Measurements from ENCODE around the gene DEXI. TPM values are rescaled to one million over a fixed set of nuclear protein-coding genes. Genes with fewer than 3 reads are reported as not detected.

The DEXI gene
- polyA plus RNA-seq, 3 donors, result 4.9 to 10.8 (median 6.8) TPM

- TF ChIP-seq, protein P1, sequence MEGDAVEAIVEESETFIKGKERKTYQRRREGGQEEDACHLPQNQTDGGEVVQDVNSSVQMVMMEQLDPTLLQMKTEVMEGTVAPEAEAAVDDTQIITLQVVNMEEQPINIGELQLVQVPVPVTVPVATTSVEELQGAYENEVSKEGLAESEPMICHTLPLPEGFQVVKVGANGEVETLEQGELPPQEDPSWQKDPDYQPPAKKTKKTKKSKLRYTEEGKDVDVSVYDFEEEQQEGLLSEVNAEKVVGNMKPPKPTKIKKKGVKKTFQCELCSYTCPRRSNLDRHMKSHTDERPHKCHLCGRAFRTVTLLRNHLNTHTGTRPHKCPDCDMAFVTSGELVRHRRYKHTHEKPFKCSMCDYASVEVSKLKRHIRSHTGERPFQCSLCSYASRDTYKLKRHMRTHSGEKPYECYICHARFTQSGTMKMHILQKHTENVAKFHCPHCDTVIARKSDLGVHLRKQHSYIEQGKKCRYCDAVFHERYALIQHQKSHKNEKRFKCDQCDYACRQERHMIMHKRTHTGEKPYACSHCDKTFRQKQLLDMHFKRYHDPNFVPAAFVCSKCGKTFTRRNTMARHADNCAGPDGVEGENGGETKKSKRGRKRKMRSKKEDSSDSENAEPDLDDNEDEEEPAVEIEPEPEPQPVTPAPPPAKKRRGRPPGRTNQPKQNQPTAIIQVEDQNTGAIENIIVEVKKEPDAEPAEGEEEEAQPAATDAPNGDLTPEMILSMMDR (IDR thresholded peaks at IDR 0.05), result no peak
- Histone ChIP-seq H3K27ac (ENCODE audit: low read depth in 1 of 2, low read length in 2 of 2) (no peak overlapping the region), H3K9ac (ENCODE audit: insufficient read depth, low read length, poor library complexity, severe bottlenecking) (no peak overlapping the region), H3K36me3 (replicated peaks in 1 of 2; ENCODE audit: control insufficient read depth in 1 of 2, insufficient read depth in 2 of 2, low read length in 2 of 2) (peaks cover 97 to 100% of the 10 kb centered on the region in 2 donors), H2AFZ (ENCODE audit: insufficient read depth, low read depth, low read length, poor library complexity, severe bottlenecking) (no peak overlapping the region), H3K9me3 (replicated peaks in 1 of 2; ENCODE audit: control insufficient read depth in 1 of 2, insufficient read depth in 1 of 2, low read length in 2 of 2) (no peaks in the 10 kb centered on the region), H3K27me3 (ENCODE audit: control insufficient read depth in 2 of 2, insufficient read depth in 2 of 2, low read length in 2 of 2) (no peaks in the 10 kb centered on the region), H4K20me1 (ENCODE audit: insufficient read depth, low read length) (peaks cover 96% of the 10 kb centered on the region), H3K4me1 (ENCODE audit: control insufficient read depth in 1 of 2, insufficient read depth in 2 of 2, low read length in 2 of 2) (peaks cover 9 to 14% of the 10 kb centered on the region in 2 donors), H3K4me3 (replicated peaks in 1 of 3; ENCODE audit: low read depth in 2 of 3, low read length in 3 of 3) (no peak overlapping the region), H3K79me2 (ENCODE audit: insufficient read depth, low read length) (no peaks in the 10 kb centered on the region), H3K4me2 (replicated peaks; ENCODE audit: extremely low read depth, low read length, poor library complexity, severe bottlenecking) (no peak overlapping the region)
- no peak for DNase-seq
- Mint-ChIP-seq H3K4me3 (no peak overlapping the region), H3K36me3 (peaks cover 81 to 99% of the 10 kb centered on the region in 2 donors), H3K27me3 (ENCODE audit: low read depth in 3 of 3) (peaks cover 0 to 2% (median 0%) of the 10 kb centered on the region in 3 donors), H3K27ac (peak overlapping the region in 3 of 7 donors; percentile 35 to 82 (median 66)), H3K4me1 (peaks cover 14% of the 10 kb centered on the region), H3K9me3 (peaks cover 0 to 2% (median 0%) of the 10 kb centered on the region in 7 donors)
- intact Hi-C loops (cut with micrococcal nuclease), result loop anchor here in 1 of 2 donors (5.0 kb wide), 1 partner anchor 405 kb away; no protein-coding TSS in a partner anchor
- 96% methylated on average over 8 of the region's 14 CpGs for WGBS (ENCODE audit: insufficient coverage)
Measured at GRCh38 chr16:10922328-10923145, 19.7 kb downstream of the DEXI start.

- Histone ChIP-seq H3K79me2 (ENCODE audit: insufficient read depth, low read length) (no peaks in the 10 kb centered on the region), H3K4me3 (replicated peaks in 1 of 3; ENCODE audit: low read depth in 2 of 3, low read length in 3 of 3) (no peak overlapping the region), H3K9me3 (replicated peaks in 1 of 2; ENCODE audit: control insufficient read depth in 1 of 2, insufficient read depth in 1 of 2, low read length in 2 of 2) (no peaks in the 10 kb centered on the region), H3K4me1 (ENCODE audit: control insufficient read depth in 1 of 2, insufficient read depth in 2 of 2, low read length in 2 of 2) (peaks cover 9 to 14% of the 10 kb centered on the region in 2 donors), H2AFZ (ENCODE audit: insufficient read depth, low read depth, low read length, poor library complexity, severe bottlenecking) (no peak overlapping the region), H3K9ac (ENCODE audit: insufficient read depth, low read length, poor library complexity, severe bottlenecking) (no peak overlapping the region), H3K27ac (ENCODE audit: low read depth in 1 of 2, low read length in 2 of 2) (peak overlapping the region in 1 of 2 donors; percentile 28), H3K27me3 (ENCODE audit: control insufficient read depth in 2 of 2, insufficient read depth in 2 of 2, low read length in 2 of 2) (no peaks in the 10 kb centered on the region), H4K20me1 (ENCODE audit: insufficient read depth, low read length) (peaks cover 94% of the 10 kb centered on the region), H3K4me2 (replicated peaks; ENCODE audit: extremely low read depth, low read length, poor library complexity, severe bottlenecking) (no peak overlapping the region), H3K36me3 (replicated peaks in 1 of 2; ENCODE audit: control insufficient read depth in 1 of 2, insufficient read depth in 2 of 2, low read length in 2 of 2) (peaks cover 97 to 100% of the 10 kb centered on the region in 2 donors)
- Mint-ChIP-seq H3K27me3 (ENCODE audit: low read depth in 3 of 3) (peaks cover 0 to 2% (median 0%) of the 10 kb centered on the region in 3 donors), H3K27ac (peak overlapping the region in 5 of 7 donors; percentile 57 to 82 (median 75)), H3K9me3 (peaks cover 0 to 2% (median 0%) of the 10 kb centered on the region in 7 donors), H3K4me3 (no peak overlapping the region), H3K4me1 (peaks cover 14% of the 10 kb centered on the region), H3K36me3 (peaks cover 81 to 99% of the 10 kb centered on the region in 2 donors)
- 97% methylated on average over 7 of the region's 10 CpGs for WGBS (ENCODE audit: insufficient coverage)
- intact Hi-C loops (cut with micrococcal nuclease), result loop anchor here in 1 of 2 donors (5.0 kb wide), 1 partner anchor 404 kb away; no protein-coding TSS in a partner anchor
- TF ChIP-seq, protein P1 (IDR thresholded peaks at IDR 0.05), result no peak
- DNase-seq, result no peak
Measured at GRCh38 chr16:10921536-10922327, 20.5 kb downstream of the DEXI start.

Data from CD14-positive monocyte (primary cell).